Neural progenitor cell (in vitro differentiated cells): ENCODE results near the gene CDH23.

Experiments used
- CTCF ChIP-seq: fragments of 200-600 bp; sonication (generic); IDR thresholded peaks from 2 replicates; pipeline ENCODE4 v1.5.1; 2017; ENCODE audit warnings: antibody characterized with exemption, mild to moderate bottlenecking
- EZH2 ChIP-seq: fragments of 200-600 bp; sonication (generic); IDR thresholded peaks from 2 replicates; pipeline ENCODE4 v1.6.1; 2017; ENCODE audit warnings: antibody characterized with exemption, mild to moderate bottlenecking, moderate library complexity

- TF ChIP-seq CTCF (no peak), EZH2 (no peak)
Measured at GRCh38 chr10:71599518-71599917, 202.8 kb downstream of the CDH23 start.
